GM23248 (cell line): ENCODE measurements around the gene CSMD2.

ENCODE experiments used
- EZH2 ChIP-seq: fragments of 200-600 bp; sonication (generic); IDR thresholded peaks from 2 replicates; pipeline ENCODE4 v1.6.1; 2018; ENCODE audit warnings: antibody characterized with exemption, mild to moderate bottlenecking; ENCODE audit not compliant: insufficient read depth, poor library complexity, severe bottlenecking
- EZH2phosphoT487 ChIP-seq: fragments of 200-600 bp; sonication (generic); IDR thresholded peaks from 2 replicates; pipeline ENCODE4 v1.6.1; 2018; ENCODE audit warnings: antibody characterized with exemption, moderate library complexity, mild to moderate bottlenecking, low read depth; ENCODE audit not compliant: insufficient read depth

DNA sequence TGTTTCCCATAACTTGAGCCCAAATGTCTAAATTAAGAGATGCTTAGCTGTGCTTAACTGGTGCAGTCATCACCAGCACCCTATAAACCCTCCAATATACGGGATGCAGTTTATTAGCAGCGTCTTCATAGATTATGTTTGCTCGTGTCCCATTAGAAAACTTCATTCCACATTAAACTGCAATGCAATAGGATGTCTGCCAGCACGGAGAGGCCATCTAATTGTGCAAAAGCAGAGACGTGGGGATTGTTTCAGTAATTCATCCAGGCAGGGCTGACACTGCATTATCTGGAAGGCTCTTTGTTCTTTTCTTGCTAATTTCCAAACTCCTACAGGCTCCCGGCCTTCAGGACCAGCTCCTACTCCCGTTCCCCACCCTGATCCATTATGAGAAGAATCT lies 89.5 kb downstream of the CSMD2 start:
- TF ChIP-seq EZH2 (no peak), EZH2phosphoT487 (no peak)
